WTC11 (cell line): ENCODE results near the gene TBC1D14.

Experiments used
- ATF3 ChIP-seq: sonication (generic); formaldehyde crosslinking; conservative IDR thresholded peaks from 2 replicates; pipeline ENCODE4 v1.8.1; 2022; ENCODE audit warnings: mild to moderate bottlenecking, missing genetic modification reagents
- CBFB ChIP-seq: sonication (generic); formaldehyde crosslinking; IDR thresholded peaks from 2 replicates; pipeline ENCODE4 v1.8.1; 2022; ENCODE audit warnings: mild to moderate bottlenecking, low read depth, missing genetic modification reagents
- CREB1 ChIP-seq: sonication (generic); formaldehyde crosslinking; IDR thresholded peaks from 2 replicates; pipeline ENCODE4 v1.8.0; 2023; ENCODE audit warnings: mild to moderate bottlenecking, missing genetic modification reagents
- CREM ChIP-seq: sonication (generic); formaldehyde crosslinking; IDR thresholded peaks from 2 replicates; pipeline ENCODE4 v1.8.1; 2022; ENCODE audit warnings: mild to moderate bottlenecking, missing genetic modification reagents, moderate library complexity
- CTCF ChIP-seq: fragments of 200-600 bp; IDR thresholded peaks from 2 replicates; pipeline ENCODE4 v1.8.0; 2022; ENCODE audit warnings: antibody characterized with exemption
- FOXP1 ChIP-seq: sonication (generic); formaldehyde crosslinking; IDR thresholded peaks from 2 replicates; pipeline ENCODE4 v1.8.0; 2022; ENCODE audit warnings: missing genetic modification reagents, mild to moderate bottlenecking, moderate library complexity, borderline replicate concordance
- GABPB1 ChIP-seq: sonication (generic); formaldehyde crosslinking; IDR thresholded peaks from 2 replicates; pipeline ENCODE4 v1.8.1; 2023; ENCODE audit warnings: mild to moderate bottlenecking, missing genetic modification reagents
- HMGXB4 ChIP-seq: sonication (generic); formaldehyde crosslinking; IDR thresholded peaks from 2 replicates; pipeline ENCODE4 v1.8.1; 2023; ENCODE audit warnings: mild to moderate bottlenecking, moderate library complexity, missing genetic modification reagents
- MXD4 ChIP-seq: fragments of 250-450 bp; sonication (Bioruptor Pico); IDR thresholded peaks from 2 replicates; pipeline ENCODE4 v1.8.0; 2021; ENCODE audit warnings: mild to moderate bottlenecking, moderate library complexity, borderline replicate concordance
- PRDM15 ChIP-seq: sonication (generic); formaldehyde crosslinking; IDR thresholded peaks from 2 replicates; pipeline ENCODE4 v1.8.0; 2022; ENCODE audit warnings: missing genetic modification reagents
- RELA ChIP-seq: sonication (generic); formaldehyde crosslinking; IDR thresholded peaks from 2 replicates; pipeline ENCODE4 v1.8.1; 2022; ENCODE audit warnings: missing genetic modification reagents, mild to moderate bottlenecking, borderline replicate concordance
- SMAD4 ChIP-seq: sonication (generic); formaldehyde crosslinking; IDR thresholded peaks from 2 replicates; pipeline ENCODE4 v1.8.0; 2022; ENCODE audit warnings: mild to moderate bottlenecking, missing genetic modification reagents
- USF2 ChIP-seq: sonication (generic); formaldehyde crosslinking; IDR thresholded peaks from 2 replicates; pipeline ENCODE4 v1.8.1; 2023; ENCODE audit warnings: mild to moderate bottlenecking, missing genetic modification reagents, moderate library complexity
- ZNF263 ChIP-seq: sonication (generic); formaldehyde crosslinking; IDR thresholded peaks from 2 replicates; pipeline ENCODE4 v1.8.1; 2022; ENCODE audit warnings: low read depth, mild to moderate bottlenecking, moderate library complexity, missing genetic modification reagents

- TF ChIP-seq SMAD4 (CRISPR knock-in tag) (no peak), CBFB (CRISPR knock-in tag) (no peak), CTCF (no peak), ZNF263 (CRISPR knock-in tag) (no peak), CREB1 (CRISPR knock-in tag) (no peak), ATF3 (CRISPR knock-in tag) (no peak), HMGXB4 (CRISPR knock-in tag) (no peak), RELA (CRISPR knock-in tag) (no peak), FOXP1 (CRISPR knock-in tag) (no peak), USF2 (CRISPR knock-in tag) (no peak), MXD4 (CRISPR knock-in tag) (no peak), PRDM15 (CRISPR knock-in tag) (no peak), CREM (CRISPR knock-in tag) (no peak), GABPB1 (CRISPR knock-in tag) (no peak)
Measured at GRCh38 chr4:7074426-7074825, 164.8 kb downstream of the TBC1D14 start.
